Measurements from ENCODE around the gene EPHB3. TPM values are rescaled to one million over a fixed set of nuclear protein-coding genes. Genes with fewer than 3 reads are reported as not detected.
"Not testable (repeated sequence)": the region's sequence is repeated elsewhere in the genome, so short reads cannot be mapped to it uniquely, and the experiment has no call there.

EPHB3 gene
- total RNA-seq, 4 donors from 2014 or later, result 4.1 to 17.7 (median 6.7) TPM

DNA sequence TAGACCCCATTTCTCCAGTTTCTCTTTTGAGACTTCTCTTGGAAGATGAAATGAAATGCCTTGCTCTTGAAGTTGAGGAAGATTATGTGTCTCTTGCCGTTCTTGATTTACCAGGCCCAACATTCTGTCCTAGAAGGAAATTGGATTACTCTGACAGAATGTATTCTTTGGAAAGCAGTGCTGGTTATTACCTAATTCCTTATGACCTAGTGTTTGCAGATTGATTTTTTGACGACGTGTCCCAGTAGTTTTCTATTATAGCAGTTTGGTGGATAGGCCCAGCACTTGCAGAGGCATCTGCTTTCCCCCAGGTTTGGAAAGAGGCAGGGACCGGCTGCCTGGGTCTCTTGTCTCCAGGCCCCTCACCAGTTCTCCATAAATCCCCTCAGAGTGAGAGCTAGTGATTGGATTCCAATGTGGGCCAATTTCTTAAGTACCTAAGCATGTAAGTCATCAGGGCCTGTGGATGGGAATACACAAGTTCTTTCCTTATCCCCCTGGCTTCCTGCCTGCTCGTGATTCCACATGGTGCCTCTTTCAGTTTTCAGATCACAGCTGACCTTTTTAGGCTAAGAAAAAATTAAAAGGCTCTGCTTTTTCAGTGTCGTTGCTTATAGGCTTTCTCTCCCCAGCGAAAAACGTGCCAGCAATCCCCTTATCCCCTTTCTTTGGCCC lies 50.2 kb downstream of the EPHB3 start:
- intact Hi-C loops (cut with DNase I; ENCODE audit: low total_unique reads) (no loop called here), in situ Hi-C loops (cut with MboI; ENCODE audit: low pct_ligation_motif_present in 1 of 4, low pct_unique_long_range_greater_than_20kb in 1 of 4, low sequenced_read_pairs in 3 of 4) (no loop called here)
- no peaks in the 10 kb centered on the region for H3K36me3 ChIP-seq
- DNase-seq, result no peak
- no peaks in the 10 kb centered on the region for H3K27me3 ChIP-seq
- no peak overlapping the region for H3K27ac ChIP-seq
- H3K4me3 ChIP-seq, result no peak overlapping the region
- H3K9me3 ChIP-seq, result no peaks in the 10 kb centered on the region
- no peak for TF ChIP-seq EP300 (IDR thresholded peaks at IDR 0.05; ENCODE audit: low read depth)
- TF ChIP-seq POLR2AphosphoS5 (IDR thresholded peaks at IDR 0.05), result no peak
- TF ChIP-seq CTCF (IDR thresholded peaks at IDR 0.05), result no peak
- TF ChIP-seq POLR2A (IDR thresholded peaks at IDR 0.05), result no peak
- H3K4me1 ChIP-seq, result no peaks in the 10 kb centered on the region
- WGBS, 2 donors (ENCODE audit: low coverage in 1 of 2), result 70 to 75% methylated on average over 7 to 8 of the region's 8 CpGs

DNA sequence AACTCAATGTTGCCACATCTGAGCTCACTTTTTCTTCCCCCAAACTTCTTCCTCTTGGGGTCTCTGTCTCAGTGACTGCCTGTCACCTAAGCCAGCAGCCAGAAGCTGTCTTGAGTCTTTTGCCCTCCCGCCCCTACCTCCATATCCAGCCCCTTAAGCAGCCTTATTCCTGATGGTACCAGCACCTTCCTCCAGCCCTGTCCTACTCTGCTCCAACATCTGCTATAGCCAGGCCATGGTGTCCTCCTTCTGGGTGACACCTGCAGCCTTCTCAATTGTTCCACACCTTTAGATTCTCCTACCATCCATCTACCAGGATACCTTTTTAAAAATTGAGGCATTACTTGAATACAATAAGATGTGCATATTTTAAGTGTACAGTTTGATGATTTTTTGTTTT lies 53.8 kb downstream of the EPHB3 start:
- in situ Hi-C loops (cut with MboI; ENCODE audit: low pct_ligation_motif_present in 1 of 4, low pct_unique_long_range_greater_than_20kb in 1 of 4, low sequenced_read_pairs in 3 of 4), result no loop called here
- WGBS, 2 donors (ENCODE audit: low coverage in 1 of 2), result 92 to 100% methylated on average over 1 of the region's 1 CpG
- intact Hi-C loops (cut with DNase I; ENCODE audit: low total_unique reads), result no loop called here

GRCh38 chr3:184616436-184616835 lies 54.9 kb downstream of the EPHB3 start:
- intact Hi-C loops (cut with DNase I; ENCODE audit: low total_unique reads) (no loop called here), in situ Hi-C loops (cut with MboI; ENCODE audit: low pct_ligation_motif_present in 1 of 4, low pct_unique_long_range_greater_than_20kb in 1 of 4, low sequenced_read_pairs in 3 of 4) (no loop called here)
- WGBS, 2 donors (ENCODE audit: low coverage in 1 of 2), result 77 to 100% methylated on average over 2 to 5 of the region's 5 CpGs

More for the DNA sequence above, 53.8 kb downstream of the EPHB3 start:
- no peaks in the 10 kb centered on the region for H3K27me3 ChIP-seq
- H3K9me3 ChIP-seq, result no peaks in the 10 kb centered on the region
- H3K36me3 ChIP-seq, result no peaks in the 10 kb centered on the region
- TF ChIP-seq CTCF (IDR thresholded peaks at IDR 0.05) (no peak), POLR2AphosphoS5 (IDR thresholded peaks at IDR 0.05) (no peak), POLR2A (IDR thresholded peaks at IDR 0.05) (no peak), EP300 (IDR thresholded peaks at IDR 0.05; ENCODE audit: low read depth) (no peak)
- H3K4me1 ChIP-seq, result peaks cover 0 to 2% (median 0%) of the 10 kb centered on the region in 4 donors
- H3K4me3 ChIP-seq, result no peak overlapping the region
- no peak overlapping the region for H3K27ac ChIP-seq
- no peak for DNase-seq

GRCh38 chr3:184617306-184617705 lies 55.7 kb downstream of the EPHB3 start:
- 70 to 94% methylated on average over 2 to 4 of the region's 4 CpGs for WGBS, 2 donors (ENCODE audit: low coverage in 1 of 2)
- intact Hi-C loops (cut with DNase I; ENCODE audit: low total_unique reads); H3K9me3 ChIP-seq; in situ Hi-C loops (cut with MboI; ENCODE audit: low pct_ligation_motif_present in 1 of 4, low pct_unique_long_range_greater_than_20kb in 1 of 4, low sequenced_read_pairs in 3 of 4); H3K27me3 ChIP-seq; DNase-seq; H3K36me3 ChIP-seq; H3K4me1 ChIP-seq; H3K4me3 ChIP-seq; H3K27ac ChIP-seq: not testable (repeated sequence)

More at GRCh38 chr3:184616436-184616835, 54.9 kb downstream of the EPHB3 start:
- H3K4me3 ChIP-seq, result no peak overlapping the region
- DNase-seq, result no peak
- TF ChIP-seq CTCF (IDR thresholded peaks at IDR 0.05) (no peak), POLR2A (IDR thresholded peaks at IDR 0.05) (no peak), POLR2AphosphoS5 (IDR thresholded peaks at IDR 0.05) (no peak), EP300 (IDR thresholded peaks at IDR 0.05; ENCODE audit: low read depth) (no peak)
- H3K36me3 ChIP-seq, result no peaks in the 10 kb centered on the region
- H3K27ac ChIP-seq, result no peak overlapping the region
- H3K27me3 ChIP-seq, result no peaks in the 10 kb centered on the region
- H3K9me3 ChIP-seq, result no peaks in the 10 kb centered on the region
- peaks cover 0 to 2% (median 0%) of the 10 kb centered on the region in 4 donors for H3K4me1 ChIP-seq

DNA sequence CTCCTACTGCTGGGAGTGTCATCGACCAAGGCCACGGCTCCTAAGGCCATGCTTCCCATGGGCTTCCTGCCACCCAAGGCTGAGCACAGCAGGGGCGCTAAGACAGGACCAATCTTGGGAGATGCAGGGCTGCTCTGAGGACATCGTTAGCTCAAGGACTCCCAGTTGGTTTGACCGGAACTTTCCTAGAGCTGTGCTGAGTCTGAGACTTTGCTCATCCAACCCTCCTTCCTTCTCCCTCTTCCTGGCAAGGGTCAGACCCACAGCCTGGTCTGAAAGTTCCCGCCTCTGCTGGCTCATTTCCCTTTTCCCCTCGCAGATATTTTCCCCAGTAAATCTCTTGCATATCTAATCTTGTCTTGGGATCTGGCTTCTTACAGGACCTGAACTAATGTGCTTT lies 57.2 kb downstream of the EPHB3 start:
- Histone ChIP-seq H3K27me3 (no peaks in the 10 kb centered on the region), H3K4me1 (peaks cover 0 to 2% (median 0%) of the 10 kb centered on the region in 4 donors), H3K27ac (no peak overlapping the region), H3K36me3 (no peaks in the 10 kb centered on the region), H3K9me3 (no peaks in the 10 kb centered on the region), H3K4me3 (no peak overlapping the region)
- DNase-seq, result no peak
- TF ChIP-seq CTCF (IDR thresholded peaks at IDR 0.05) (no peak), POLR2A (IDR thresholded peaks at IDR 0.05) (no peak)
- intact Hi-C loops (cut with DNase I; ENCODE audit: low total_unique reads) (no loop called here), in situ Hi-C loops (cut with MboI; ENCODE audit: low pct_ligation_motif_present in 1 of 4, low pct_unique_long_range_greater_than_20kb in 1 of 4, low sequenced_read_pairs in 3 of 4) (no loop called here)
- WGBS, 2 donors (ENCODE audit: low coverage in 1 of 2), result 20 to 51% methylated on average over 2 to 7 of the region's 7 CpGs
